GM23338 (cell line): Measurements from ENCODE around the gene TRUB2. TPM values are rescaled to one million over a fixed set of nuclear protein-coding genes. Genes with fewer than 3 reads are reported as not detected.

Experiments
- ATAC-seq: fragments of 200-7000 bp; cut with Tn5 transposase; 3 replicates; pipeline ENCODE4 v1.9.1; 2020
- DNase-seq: peaks from one replicate; pipeline ENCODE4 v3.0.0-alpha.2; 2015; ENCODE audit warnings: low spot score
- H2AFZ ChIP-seq: fragments of 200-600 bp; sonication (generic); 2 replicates; pipeline ENCODE4 v1.8.0; 2016; ENCODE audit warnings: antibody characterized with exemption, mild to moderate bottlenecking, moderate library complexity
- H3F3A ChIP-seq: fragments of 200-600 bp; sonication (generic); replicated peaks from 2 replicates; pipeline ENCODE4 v1.8.0; 2017; ENCODE audit warnings: antibody characterized with exemption, mixed run types, low read depth
- H3K27ac ChIP-seq: fragments of 200-600 bp; sonication (generic); 2 replicates; pipeline ENCODE4 v1.6.1; 2016; ENCODE audit warnings: low read depth
- H3K27me3 ChIP-seq: fragments of 200-600 bp; sonication (generic); 2 replicates; pipeline ENCODE4 v1.8.0; 2016; ENCODE audit warnings: mild to moderate bottlenecking, mixed run types, moderate library complexity; ENCODE audit not compliant: insufficient read depth
- H3K36me3 ChIP-seq: fragments of 200-600 bp; sonication (generic); 2 replicates; pipeline ENCODE4 v1.8.0; 2016; ENCODE audit warnings: mild to moderate bottlenecking; ENCODE audit not compliant: insufficient read depth
- H3K4me1 ChIP-seq: fragments of 200-600 bp; sonication (generic); 2 replicates; pipeline ENCODE4 v1.8.0; 2016; ENCODE audit warnings: mild to moderate bottlenecking, moderate library complexity; ENCODE audit not compliant: insufficient read depth
- H3K4me2 ChIP-seq: fragments of 200-600 bp; sonication (generic); 2 replicates; pipeline ENCODE4 v1.7.1; 2017; ENCODE audit warnings: mixed run types
- H3K4me3 ChIP-seq: fragments of 200-600 bp; sonication (generic); 2 replicates; pipeline ENCODE4 v1.6.1; 2016; ENCODE audit warnings: mixed run types
- H3K79me2 ChIP-seq: fragments of 200-600 bp; sonication (generic); replicated peaks from 2 replicates; pipeline ENCODE4 v1.8.0; 2017; ENCODE audit warnings: mild to moderate bottlenecking; ENCODE audit not compliant: insufficient read depth
- H3K9me2 ChIP-seq: fragments of 200-600 bp; sonication (generic); 2 replicates; pipeline ENCODE4 v1.8.0; 2017; ENCODE audit not compliant: insufficient read depth
- H4K20me1 ChIP-seq: fragments of 200-600 bp; sonication (generic); replicated peaks from 2 replicates; pipeline ENCODE4 v1.8.0; 2017; ENCODE audit warnings: mild to moderate bottlenecking; ENCODE audit not compliant: insufficient read depth
- H3K27ac Mint-ChIP-seq: 2 replicates; pipeline ENCODE4 v1.8.0; 2020; ENCODE audit warnings: inconsistent platforms, mild to moderate bottlenecking, moderate library complexity, mixed read lengths
- H3K27me3 Mint-ChIP-seq: 3 replicates; pipeline ENCODE4 v1.8.0; 2022; ENCODE audit warnings: low read depth, mild to moderate bottlenecking, moderate library complexity, mixed read lengths, inconsistent platforms; ENCODE audit not compliant: insufficient read depth, poor library complexity
- H3K36me3 Mint-ChIP-seq: 3 replicates; pipeline ENCODE4 v1.8.0; 2021; ENCODE audit warnings: low read depth, mild to moderate bottlenecking, inconsistent platforms, moderate library complexity, mixed read lengths
- H3K4me1 Mint-ChIP-seq: 3 replicates; pipeline ENCODE4 v1.8.0; 2020; ENCODE audit warnings: mild to moderate bottlenecking, inconsistent platforms, mixed read lengths
- H3K4me3 Mint-ChIP-seq: 3 replicates; pipeline ENCODE4 v1.8.0; 2021; ENCODE audit warnings: moderate library complexity, mild to moderate bottlenecking, inconsistent platforms, mixed read lengths
- H3K9me3 Mint-ChIP-seq: 3 replicates; pipeline ENCODE4 v1.8.0; 2020; ENCODE audit warnings: moderate library complexity, mild to moderate bottlenecking, inconsistent platforms, mixed read lengths
- CREB1 ChIP-seq: fragments of 250-450 bp; sonication (Bioruptor Pico); IDR thresholded peaks from 2 replicates; pipeline ENCODE4 v1.5.0; 2020; ENCODE audit warnings: low read depth, mild to moderate bottlenecking, moderate library complexity
- CTCF ChIP-seq, 2 experiments: fragments of 200-600 bp in 1 of 2; sonication (generic) in 1 of 2; conservative IDR thresholded peaks; 2 replicates each; pipeline versions ENCODE4 v1.5.1 to v1.6.1; 2016 to 2017; ENCODE audit warnings: antibody characterized with exemption in 2 of 2, low read depth in 2 of 2, mild to moderate bottlenecking in 2 of 2, moderate library complexity in 1 of 2
- EZH2 ChIP-seq: fragments of 200-600 bp; sonication (generic); IDR thresholded peaks from one replicate; pipeline ENCODE4 v1.8.0; 2017; ENCODE audit warnings: antibody characterized with exemption, mild to moderate bottlenecking, low read depth; ENCODE audit not compliant: unreplicated experiment
- EZH2phosphoT487 ChIP-seq: fragments of 200-600 bp; sonication (generic); IDR thresholded peaks from one replicate; pipeline ENCODE4 v1.8.1; 2018; ENCODE audit warnings: antibody characterized with exemption; ENCODE audit not compliant: unreplicated experiment
- JUNB ChIP-seq: IDR thresholded peaks from one replicate; pipeline ENCODE4 v1.6.1; 2016; ENCODE audit warnings: antibody characterized with exemption; ENCODE audit not compliant: unreplicated experiment
- NANOG ChIP-seq: IDR thresholded peaks from 2 replicates; pipeline ENCODE4 v1.6.1; 2016; ENCODE audit warnings: antibody characterized with exemption, borderline replicate concordance
- POLR2AphosphoS5 ChIP-seq: IDR thresholded peaks from 2 replicates; pipeline ENCODE4 v1.6.1; 2016; ENCODE audit warnings: antibody characterized with exemption, low read depth
- REST ChIP-seq: IDR thresholded peaks from one replicate; pipeline ENCODE4 v1.6.1; 2018; ENCODE audit warnings: antibody characterized with exemption; ENCODE audit not compliant: unreplicated experiment
- STAT1 ChIP-seq: IDR thresholded peaks from one replicate; pipeline ENCODE4 v1.6.1; 2016; ENCODE audit warnings: antibody characterized with exemption; ENCODE audit not compliant: unreplicated experiment
- ZNF114 ChIP-seq: fragments of 250-450 bp; sonication (Bioruptor Pico); IDR thresholded peaks from 2 replicates; pipeline ENCODE4 v1.5.0; 2020; ENCODE audit warnings: mild to moderate bottlenecking, moderate library complexity
- ZNF331 ChIP-seq: fragments of 250-450 bp; sonication (Bioruptor Pico); IDR thresholded peaks from 2 replicates; pipeline ENCODE4 v1.5.0; 2020; ENCODE audit warnings: low read depth, mild to moderate bottlenecking, moderate library complexity
- polyA plus RNA-seq: library from polyadenylated mRNA; unstranded; fragments of >200 nt; fragmentation: Nextera tagmentation; extraction: Ambion mirVana; gene quantifications from 2 replicates; pipeline ENCODE4 v1.2.1, GENCODE V29; 2016
- total RNA-seq: library from RNA; depleted of rRNA; stranded (reverse); fragments of >200 nt; shearing (Covaris generic); gene quantifications from 2 replicates; pipeline ENCODE4 v1.2.3, GENCODE V29; 2014

Gene TRUB2
- total and polyA plus RNA-seq, 2 experiments from 2014 or later = 15.4 to 31.4 TPM

DNA sequence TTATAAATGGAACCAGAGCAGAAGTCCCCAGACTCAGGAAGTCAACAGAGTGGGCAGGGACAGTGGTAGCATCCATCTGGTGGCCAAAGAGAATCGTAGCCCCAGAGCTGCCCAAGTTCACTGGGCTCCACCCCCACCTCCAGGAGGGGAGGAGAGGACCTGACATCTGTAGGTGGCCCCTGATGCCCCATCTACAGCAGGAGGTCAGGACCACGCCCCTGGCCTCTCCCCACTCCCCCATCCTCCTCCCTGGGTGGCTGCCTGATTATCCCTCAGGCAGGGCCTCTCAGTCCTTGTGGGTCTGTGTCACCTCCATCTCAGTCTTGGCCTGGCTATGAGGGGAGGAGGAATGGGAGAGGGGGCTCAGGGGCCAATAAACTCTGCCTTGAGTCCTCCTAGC is 38.6 kb upstream of the TRUB2 start:
- no peak overlapping the region for H3K4me2 ChIP-seq
- peaks cover 44% of the 10 kb centered on the region for H3K27me3 Mint-ChIP-seq
- no peak overlapping the region for H3K27ac ChIP-seq
- peaks cover 5% of the 10 kb centered on the region; the same call in 2 of the 3 replicates for H3K36me3 Mint-ChIP-seq
- no peaks in the 10 kb centered on the region for H3K79me2 ChIP-seq
- H3K4me1 ChIP-seq = peaks cover 31% of the 10 kb centered on the region
- H4K20me1 ChIP-seq = peaks cover 5% of the 10 kb centered on the region; the same call in 1 of the 2 replicates
- H3K9me3 Mint-ChIP-seq = peaks cover 2% of the 10 kb centered on the region; the same call in 1 of the 3 replicates
- H3K36me3 ChIP-seq = no peaks in the 10 kb centered on the region
- H3K4me3 ChIP-seq = no peak overlapping the region
- ATAC-seq (no peak), DNase-seq (no peak)
- peaks cover 43% of the 10 kb centered on the region for H3K27me3 ChIP-seq
- H3F3A ChIP-seq = peaks cover 10% of the 10 kb centered on the region
- TF ChIP-seq ZNF331 (CRISPR knock-in tag) (no peak), NANOG (no peak), STAT1 (no peak), JUNB (no peak), POLR2AphosphoS5 (no peak), EZH2phosphoT487 (no peak), EZH2 (no peak), CTCF (conservative IDR thresholded peaks at IDR 0.05; ENCODE audit: low read depth in 2 of 2) (no peak), REST (no peak), ZNF114 (CRISPR knock-in tag) (no peak), CREB1 (no peak)
- H3K4me3 Mint-ChIP-seq = no peak overlapping the region
- no peaks in the 10 kb centered on the region for H3K9me2 ChIP-seq
- H2AFZ ChIP-seq = no peak overlapping the region
- H3K27ac Mint-ChIP-seq = no peak overlapping the region
- peaks cover 28% of the 10 kb centered on the region for H3K4me1 Mint-ChIP-seq

GRCh38 chr9:128358861-128359260 is 36.6 kb upstream of the TRUB2 start:
- H2AFZ ChIP-seq = no peak overlapping the region
- H3K9me3 Mint-ChIP-seq = peaks cover 2% of the 10 kb centered on the region; the same call in 1 of the 3 replicates
- no peak for ATAC-seq
- H3K36me3 ChIP-seq = no peaks in the 10 kb centered on the region
- no peak overlapping the region for H3K4me3 ChIP-seq
- H3K9me2 ChIP-seq = no peaks in the 10 kb centered on the region
- peaks cover 6% of the 10 kb centered on the region; the same call in 2 of the 3 replicates for H3K36me3 Mint-ChIP-seq
- no peak overlapping the region for H3K4me2 ChIP-seq
- peaks cover 27% of the 10 kb centered on the region for H3K27me3 ChIP-seq
- no peak overlapping the region for H3K27ac ChIP-seq
- H3K4me3 Mint-ChIP-seq = no peak overlapping the region
- H4K20me1 ChIP-seq = peaks cover 5% of the 10 kb centered on the region; the same call in 1 of the 2 replicates
- DNase-seq = no peak
- no peak overlapping the region for H3K27ac Mint-ChIP-seq
- peaks cover 20% of the 10 kb centered on the region for H3K4me1 Mint-ChIP-seq
- H3F3A ChIP-seq = peaks cover 3% of the 10 kb centered on the region; the same call in 1 of the 2 replicates
- H3K79me2 ChIP-seq = no peaks in the 10 kb centered on the region
- peaks cover 16% of the 10 kb centered on the region; the same call in 1 of the 2 replicates for H3K4me1 ChIP-seq
- H3K27me3 Mint-ChIP-seq = peaks cover 28% of the 10 kb centered on the region
- no peak for TF ChIP-seq STAT1
- TF ChIP-seq NANOG = no peak
- TF ChIP-seq EZH2 = no peak
- no peak for TF ChIP-seq CREB1
- TF ChIP-seq ZNF331 (CRISPR knock-in tag) = no peak
- TF ChIP-seq POLR2AphosphoS5 = no peak
